Transverse colon (tissue), 4 donors: ENCODE data around the gene RABGGTA.
"Not testable (repeated sequence)": the region's sequence is repeated elsewhere in the genome, so short reads cannot be mapped to it uniquely, and the experiment has no call there.

Experiments
- EP300 ChIP-seq: sonication (generic); formaldehyde crosslinking; IDR thresholded peaks from one replicate; pipeline ENCODE4 v1.6.1; 2017; ENCODE audit warnings: antibody characterized with exemption, low read depth
- POLR2A ChIP-seq: fragments of 450-650 bp; IDR thresholded peaks from one replicate; pipeline ENCODE4 v1.6.1; 2016; ENCODE audit warnings: antibody characterized with exemption, mild to moderate bottlenecking, moderate library complexity
- POLR2AphosphoS5 ChIP-seq, 3 donors: sonication (generic); formaldehyde crosslinking; IDR thresholded peaks; one replicate each; pipeline ENCODE4 v1.6.1; 2016; ENCODE audit warnings: antibody characterized with exemption in 3 of 3
- TF ChIP-seq, protein P1 (sequence below), 5 experiments: fragments of 200-600 bp in 3 of 5; fragments of 450-650 bp in 2 of 5; sonication (generic) in 3 of 5; IDR thresholded peaks; 1 replicate in 2 of 5; 2 replicates in 3 of 5; pipeline ENCODE4 v1.5.1; 2016 to 2017; ENCODE audit warnings: antibody characterized with exemption in 5 of 5, inconsistent platforms in 3 of 5, mild to moderate bottlenecking in 2 of 5, moderate library complexity in 1 of 5

DNA sequence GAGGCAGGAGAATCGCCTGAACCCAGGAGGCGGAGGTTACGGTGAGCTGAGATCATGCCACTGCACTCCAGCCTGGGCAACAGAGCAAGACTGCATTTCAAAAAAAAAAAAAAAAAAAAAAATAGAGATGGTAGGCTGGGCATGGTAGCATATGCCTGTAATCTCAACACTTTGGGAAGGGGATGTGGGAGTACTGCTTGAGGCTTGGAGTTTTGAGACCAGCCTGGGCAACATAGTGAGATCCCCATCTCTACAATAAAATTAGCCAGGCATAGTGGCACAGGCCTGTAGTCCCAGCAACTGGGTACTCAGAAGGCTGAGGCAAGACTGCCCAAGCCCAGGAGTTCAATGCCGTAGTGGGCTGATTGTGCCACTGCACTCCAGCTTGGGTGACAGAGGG lies 48.4 kb downstream of the RABGGTA start:
- TF ChIP-seq, protein P1, sequence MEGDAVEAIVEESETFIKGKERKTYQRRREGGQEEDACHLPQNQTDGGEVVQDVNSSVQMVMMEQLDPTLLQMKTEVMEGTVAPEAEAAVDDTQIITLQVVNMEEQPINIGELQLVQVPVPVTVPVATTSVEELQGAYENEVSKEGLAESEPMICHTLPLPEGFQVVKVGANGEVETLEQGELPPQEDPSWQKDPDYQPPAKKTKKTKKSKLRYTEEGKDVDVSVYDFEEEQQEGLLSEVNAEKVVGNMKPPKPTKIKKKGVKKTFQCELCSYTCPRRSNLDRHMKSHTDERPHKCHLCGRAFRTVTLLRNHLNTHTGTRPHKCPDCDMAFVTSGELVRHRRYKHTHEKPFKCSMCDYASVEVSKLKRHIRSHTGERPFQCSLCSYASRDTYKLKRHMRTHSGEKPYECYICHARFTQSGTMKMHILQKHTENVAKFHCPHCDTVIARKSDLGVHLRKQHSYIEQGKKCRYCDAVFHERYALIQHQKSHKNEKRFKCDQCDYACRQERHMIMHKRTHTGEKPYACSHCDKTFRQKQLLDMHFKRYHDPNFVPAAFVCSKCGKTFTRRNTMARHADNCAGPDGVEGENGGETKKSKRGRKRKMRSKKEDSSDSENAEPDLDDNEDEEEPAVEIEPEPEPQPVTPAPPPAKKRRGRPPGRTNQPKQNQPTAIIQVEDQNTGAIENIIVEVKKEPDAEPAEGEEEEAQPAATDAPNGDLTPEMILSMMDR (IDR thresholded peaks at IDR 0.05): not testable (repeated sequence)
- TF ChIP-seq EP300; POLR2A; POLR2AphosphoS5 (IDR thresholded peaks at IDR 0.05): not testable (repeated sequence)
